Large intestine (tissue), 3 donors: ENCODE results near the gene STX12. TPM values are rescaled to one million over a fixed set of nuclear protein-coding genes. Genes with fewer than 3 reads are reported as not detected.
A peak's percentile ranks its signal among the peaks of the same experiment; 100 is the strongest.
"Not testable (repeated sequence)": the region's sequence is repeated elsewhere in the genome, so short reads cannot be mapped to it uniquely, and the experiment has no call there.

Experiments used
- DNase-seq, 2 donors: peaks; one replicate each; pipeline versions ENCODE4 v3.0.0 to v3.0.0-alpha.2; 2013
- H3K27ac ChIP-seq: one replicate; pipeline ENCODE4 v1.5.1; 2013; ENCODE audit warnings: low read length
- H3K27me3 ChIP-seq: 2 replicates; pipeline ENCODE4 v1.6.1; 2013; ENCODE audit warnings: low read length; ENCODE audit not compliant: control insufficient read depth, insufficient read depth
- H3K36me3 ChIP-seq: 2 replicates; pipeline ENCODE4 v1.6.1; 2013; ENCODE audit warnings: low read length; ENCODE audit not compliant: control insufficient read depth, insufficient read depth
- H3K4me1 ChIP-seq: one replicate; pipeline ENCODE4 v1.6.1; 2013; ENCODE audit warnings: low read length; ENCODE audit not compliant: control insufficient read depth, insufficient read depth
- H3K4me3 ChIP-seq: one replicate; pipeline ENCODE4 v1.5.1; 2013; ENCODE audit warnings: low read length
- H3K9me3 ChIP-seq: one replicate; pipeline ENCODE4 v1.6.1; 2013; ENCODE audit warnings: mild to moderate bottlenecking, low read depth, low read length, moderate library complexity; ENCODE audit not compliant: control insufficient read depth
- WGBS: methylation state at CpG from one replicate; pipeline ENCODE4 v1.1.5; 2013; ENCODE audit warnings: low lambda C conversion rate; ENCODE audit not compliant: insufficient coverage; 5-methylcytosine and 5-hydroxymethylcytosine counted together
- polyA plus RNA-seq: library from polyadenylated mRNA; unstranded; fragments of 120-200 nt; gene quantifications from one replicate; pipeline ENCODE4 v1.2.1, GENCODE V29; 2013

The STX12 gene
- polyA plus RNA-seq, 1 donor, result 66.2 TPM

GRCh38 chr1:27790270-27790669, 17.3 kb downstream of the STX12 start:
- H3K9me3 ChIP-seq, H3K27me3 ChIP-seq, DNase-seq, H3K4me3 ChIP-seq, H3K27ac ChIP-seq: not testable (repeated sequence)
- Histone ChIP-seq H3K36me3 (peaks cover 39% of the 10 kb centered on the region), H3K4me1 (peaks cover 26% of the 10 kb centered on the region)
- no CpG with 5 or more reads among the region's 3 CpGs for WGBS

GRCh38 chr1:27795601-27796000, 22.6 kb downstream of the STX12 start:
- no peaks in the 10 kb centered on the region for H3K9me3 ChIP-seq

GRCh38 chr1:27804791-27805190, 31.8 kb downstream of the STX12 start:
- Histone ChIP-seq H3K27ac (no peak overlapping the region), H3K27me3 (no peaks in the 10 kb centered on the region), H3K36me3 (peaks cover 37% of the 10 kb centered on the region), H3K4me1 (no peaks in the 10 kb centered on the region), H3K9me3 (no peaks in the 10 kb centered on the region), H3K4me3 (no peak overlapping the region)
- WGBS, result no CpG with 5 or more reads among the region's 5 CpGs
- DNase-seq, result no peak

More at GRCh38 chr1:27795601-27796000, 22.6 kb downstream of the STX12 start:
- no peak for DNase-seq
- Histone ChIP-seq H3K27me3 (no peaks in the 10 kb centered on the region), H3K4me3 (no peak overlapping the region), H3K4me1 (no peaks in the 10 kb centered on the region), H3K36me3 (peaks cover 54% of the 10 kb centered on the region), H3K27ac (no peak overlapping the region)
- WGBS, result no CpG with 5 or more reads among the region's 1 CpG

- Histone ChIP-seq H3K27me3 (no peaks in the 10 kb centered on the region), H3K4me1 (no peaks in the 10 kb centered on the region), H3K27ac (no peak overlapping the region), H3K9me3 (no peaks in the 10 kb centered on the region), H3K4me3 (no peak overlapping the region), H3K36me3 (peaks cover 30% of the 10 kb centered on the region)
- no CpG with 5 or more reads among the region's 7 CpGs for WGBS
- DNase-seq, result no peak
Measured at GRCh38 chr1:27806758-27807157, 33.7 kb downstream of the STX12 start.

- H3K4me1 ChIP-seq, result no peaks in the 10 kb centered on the region
- DNase-seq, result no peak
- no peaks in the 10 kb centered on the region for H3K27me3 ChIP-seq
- H3K36me3 ChIP-seq, result peaks cover 31% of the 10 kb centered on the region
- no peaks in the 10 kb centered on the region for H3K9me3 ChIP-seq
- H3K4me3 ChIP-seq, result no peak overlapping the region
- H3K27ac ChIP-seq, result no peak overlapping the region
- no CpG with 5 or more reads among the region's 2 CpGs for WGBS
Measured at GRCh38 chr1:27807385-27807784, 34.4 kb downstream of the STX12 start.

GRCh38 chr1:27808131-27808530, 35.1 kb downstream of the STX12 start:
- not testable (repeated sequence) for H3K9me3 ChIP-seq, H3K27me3 ChIP-seq, H3K4me1 ChIP-seq, H3K27ac ChIP-seq, DNase-seq, H3K4me3 ChIP-seq
- peaks cover 32% of the 10 kb centered on the region for H3K36me3 ChIP-seq
- 100% methylated on average over 1 of the region's 3 CpGs for WGBS

- Histone ChIP-seq H3K4me3 (no peak overlapping the region), H3K9me3 (no peaks in the 10 kb centered on the region), H3K4me1 (no peaks in the 10 kb centered on the region), H3K36me3 (peaks cover 36% of the 10 kb centered on the region), H3K27me3 (no peaks in the 10 kb centered on the region), H3K27ac (no peak overlapping the region)
- WGBS, result 100% methylated on average over 1 of the region's 1 CpG
- DNase-seq, result no peak
Measured at GRCh38 chr1:27809883-27810282, 36.9 kb downstream of the STX12 start.

- Histone ChIP-seq H3K27me3 (no peaks in the 10 kb centered on the region), H3K4me1 (peaks cover 4% of the 10 kb centered on the region), H3K4me3 (no peak overlapping the region), H3K9me3 (no peaks in the 10 kb centered on the region), H3K27ac (no peak overlapping the region), H3K36me3 (peaks cover 35% of the 10 kb centered on the region)
- DNase-seq, result no peak
- 83% methylated on average over 1 of the region's 6 CpGs for WGBS
Measured at GRCh38 chr1:27811741-27812500, 38.9 kb downstream of the STX12 start.

- WGBS, result no CpG with 5 or more reads among the region's 2 CpGs
- Histone ChIP-seq H3K27ac (peak overlapping the region; percentile 96), H3K36me3 (peaks cover 43% of the 10 kb centered on the region), H3K27me3 (no peaks in the 10 kb centered on the region), H3K4me3 (no peak overlapping the region), H3K4me1 (peaks cover 15% of the 10 kb centered on the region), H3K9me3 (no peaks in the 10 kb centered on the region)
- DNase-seq, result peak; percentile 95 to 98
Measured at GRCh38 chr1:27816921-27817630, 44.1 kb downstream of the STX12 start.

- Histone ChIP-seq H3K36me3 (peaks cover 24% of the 10 kb centered on the region), H3K4me1 (peaks cover 12% of the 10 kb centered on the region), H3K4me3 (no peak overlapping the region), H3K27me3 (no peaks in the 10 kb centered on the region), H3K9me3 (no peaks in the 10 kb centered on the region), H3K27ac (no peak overlapping the region)
- DNase-seq, result no peak
- 50% methylated on average over 1 of the region's 8 CpGs for WGBS
Measured at GRCh38 chr1:27821761-27822315, 48.8 kb downstream of the STX12 start.
